IMR-90 (cell line): ENCODE measurements around the gene YTHDF2. TPM values are rescaled to one million over a fixed set of nuclear protein-coding genes. Genes with fewer than 3 reads are reported as not detected.

Experiments
- ATAC-seq: fragments of 200-7000 bp; cut with Tn5 transposase; 2 replicates; pipeline ENCODE4 v1.9.1; 2020; ENCODE audit warnings: low read depth, mild to moderate bottlenecking, moderate library complexity
- BruUV-seq: library from RNA; stranded (reverse); fragments of 400-500 nt; replicated peaks from 2 replicates; lab custom pipeline; 2021; lab: Mats Ljungman, UMichigan
- CTCF ChIA-PET: fragments of 300-600 bp; formaldehyde crosslinking; extraction: SDS; loops from one replicate; lab custom pipeline; 2021; ENCODE audit warnings: antibody characterized with exemption; lab: Yijun Ruan, JAX
- POLR2A ChIA-PET: fragments of 300-600 bp; sonication (Branson Sonifier 250); formaldehyde crosslinking; loops from one replicate; lab custom pipeline; 2022; ENCODE audit warnings: antibody characterized with exemption; ENCODE audit not compliant: unreplicated experiment; lab: Charles Lee
- DNase-seq: peaks from one replicate; pipeline ENCODE4 v3.0.0; 2013
- H2AFZ ChIP-seq: replicated peaks from 2 replicates; pipeline ENCODE3; 2013; ENCODE audit warnings: low read length, mild to moderate bottlenecking; ENCODE audit not compliant: poor library complexity
- H2AK5ac ChIP-seq: 2 replicates; pipeline ENCODE4 v1.6.1; 2013; ENCODE audit warnings: low read depth, low read length, inconsistent platforms
- H2AK9ac ChIP-seq: replicated peaks from 2 replicates; pipeline ENCODE3; 2013; ENCODE audit warnings: mild to moderate bottlenecking, low read depth, low read length, moderate library complexity; ENCODE audit not compliant: poor library complexity
- H2BK120ac ChIP-seq: 2 replicates; pipeline ENCODE4 v1.6.1; 2013; ENCODE audit warnings: low read depth, low read length, inconsistent platforms
- H2BK15ac ChIP-seq: 3 replicates; pipeline ENCODE4 v1.6.1; 2013; ENCODE audit warnings: low read depth, low read length, inconsistent platforms
- H2BK20ac ChIP-seq: 2 replicates; pipeline ENCODE4 v1.6.1; 2013; ENCODE audit warnings: low read depth, mild to moderate bottlenecking, inconsistent platforms, low read length, moderate library complexity
- H2BK5ac ChIP-seq: 2 replicates; pipeline ENCODE4 v1.6.1; 2013; ENCODE audit warnings: mild to moderate bottlenecking, low read depth, low read length, inconsistent platforms; ENCODE audit not compliant: poor library complexity, severe bottlenecking
- H3K14ac ChIP-seq: replicated peaks from 2 replicates; pipeline ENCODE4 v1.6.1; 2013; ENCODE audit warnings: low read depth, low read length, inconsistent platforms
- H3K18ac ChIP-seq: 2 replicates; pipeline ENCODE4 v1.6.1; 2013; ENCODE audit warnings: low read depth, low read length, control low read depth
- H3K23ac ChIP-seq: 2 replicates; pipeline ENCODE4 v1.6.1; 2013; ENCODE audit warnings: low read depth, low read length, inconsistent platforms
- H3K27ac ChIP-seq: 2 replicates; pipeline ENCODE4 v1.5.1; 2013; ENCODE audit warnings: mild to moderate bottlenecking, control low read depth, low read length; ENCODE audit not compliant: insufficient read depth
- H3K27me3 ChIP-seq: 2 replicates; pipeline ENCODE4 v1.6.1; 2013; ENCODE audit warnings: low read length; ENCODE audit not compliant: control insufficient read depth, insufficient read depth
- H3K36me3 ChIP-seq: 2 replicates; pipeline ENCODE4 v1.6.1; 2013; ENCODE audit warnings: low read length, mixed read lengths; ENCODE audit not compliant: control insufficient read depth, insufficient read depth
- H3K4ac ChIP-seq: 2 replicates; pipeline ENCODE4 v1.6.1; 2013; ENCODE audit warnings: low read depth, low read length, inconsistent platforms
- H3K4me1 ChIP-seq: 2 replicates; pipeline ENCODE4 v1.6.1; 2013; ENCODE audit warnings: low read length, mixed read lengths; ENCODE audit not compliant: control insufficient read depth, insufficient read depth
- H3K4me2 ChIP-seq: 2 replicates; pipeline ENCODE4 v1.6.1; 2013; ENCODE audit warnings: low read depth, mild to moderate bottlenecking, control low read depth, low read length, moderate library complexity
- H3K4me3 ChIP-seq: 2 replicates; pipeline ENCODE4 v1.5.1; 2013; ENCODE audit warnings: low read depth, mild to moderate bottlenecking, control low read depth, low read length, moderate library complexity; ENCODE audit not compliant: insufficient read depth
- H3K56ac ChIP-seq: 2 replicates; pipeline ENCODE4 v1.6.1; 2013; ENCODE audit warnings: low read length, inconsistent platforms; ENCODE audit not compliant: insufficient read depth; ENCODE audit errors: extremely low read depth
- H3K79me1 ChIP-seq, 2 experiments: 2 replicates each; pipeline ENCODE4 v1.6.1; 2013; ENCODE audit warnings: low read length in 2 of 2, inconsistent platforms in 1 of 2, low read depth in 1 of 2
- H3K9ac ChIP-seq: 2 replicates; pipeline ENCODE4 v1.6.1; 2013; ENCODE audit warnings: low read depth, low read length, control low read depth
- H3K9me1 ChIP-seq: 2 replicates; pipeline ENCODE4 v1.6.1; 2013; ENCODE audit warnings: low read length, inconsistent platforms; ENCODE audit not compliant: insufficient read depth
- H3K9me3 ChIP-seq: 2 replicates; pipeline ENCODE4 v1.6.1; 2013; ENCODE audit warnings: low read length; ENCODE audit not compliant: control insufficient read depth, insufficient read depth
- H4K20me1 ChIP-seq: 2 replicates; pipeline ENCODE4 v1.6.1; 2013; ENCODE audit warnings: low read length, inconsistent platforms; ENCODE audit not compliant: insufficient read depth
- H4K5ac ChIP-seq: 2 replicates; pipeline ENCODE4 v1.6.1; 2013; ENCODE audit warnings: mild to moderate bottlenecking, low read depth, low read length, control low read depth
- H4K8ac ChIP-seq, 2 experiments: 2 replicates each; pipeline ENCODE4 v1.6.1; 2013; ENCODE audit warnings: low read depth in 2 of 2, low read length in 2 of 2, control low read depth in 1 of 2, inconsistent platforms in 1 of 2
- H4K91ac ChIP-seq: 2 replicates; pipeline ENCODE4 v1.6.1; 2013; ENCODE audit warnings: low read depth, low read length, inconsistent platforms; ENCODE audit not compliant: insufficient read depth
- FOS ChIP-seq: fragments of 150-350 bp; IDR thresholded peaks from 2 replicates; pipeline ENCODE4 v1.6.1; 2016; ENCODE audit warnings: low read depth, low read length
- MAFK ChIP-seq: IDR thresholded peaks from 2 replicates; pipeline ENCODE4 v1.6.1; 2012; ENCODE audit warnings: low read depth, low read length, improper control_type of control experiment
- MXI1 ChIP-seq: IDR thresholded peaks from 2 replicates; pipeline ENCODE4 v1.6.1; 2012; ENCODE audit warnings: low read depth, mild to moderate bottlenecking, low read length, moderate library complexity, borderline replicate concordance
- NFE2L2 ChIP-seq: fragments of 150-350 bp; IDR thresholded peaks from 2 replicates; pipeline ENCODE4 v1.6.1; 2016; ENCODE audit warnings: low read depth, mild to moderate bottlenecking, low read length
- POLR2A ChIP-seq: IDR thresholded peaks from 2 replicates; pipeline ENCODE4 v1.6.1; 2012; ENCODE audit warnings: mild to moderate bottlenecking, low read depth, low read length
- RCOR1 ChIP-seq: IDR thresholded peaks from 2 replicates; pipeline ENCODE4 v1.6.1; 2012; ENCODE audit warnings: mild to moderate bottlenecking, low read length, improper control_type of control experiment; ENCODE audit not compliant: insufficient replicate concordance
- RFX5 ChIP-seq: IDR thresholded peaks from 2 replicates; pipeline ENCODE4 v1.8.0; 2012; ENCODE audit warnings: low read depth, mild to moderate bottlenecking, low read length, moderate library complexity
- WGBS, 2 experiments: methylation state at CpG; one replicate each; pipeline versions ENCODE4 v1.1.5 to v1.1.7; 2013; ENCODE audit warnings: missing lambda C conversion rate in 2 of 2; ENCODE audit not compliant: insufficient read length in 1 of 2; ENCODE audit errors: extremely low coverage in 2 of 2; 5-methylcytosine and 5-hydroxymethylcytosine counted together
- dilution Hi-C: fragments of 300-500 bp; cut with HindIII; formaldehyde crosslinking; loops from one replicate; pipeline ENCODE4 v1.14.3; 2018; ENCODE audit warnings: low sequenced_read_pairs; ENCODE audit not compliant: unreplicated experiment
- in situ Hi-C: fragments of 300-500 bp; cut with MboI; formaldehyde crosslinking; loops from 3 replicates; pipeline ENCODE4 v1.14.3; 2019; ENCODE audit warnings: low sequenced_read_pairs, inconsistent platforms, mixed read lengths
- intact Hi-C: fragments of 100-400 bp; cut with micrococcal nuclease; formaldehyde crosslinking; loops from 2 replicates; pipeline ENCODE4 v1.10.0; 2022
- polyA plus RNA-seq, 3 experiments: library from polyadenylated mRNA; depleted of rRNA; stranded (reverse); fragments of >200 nt; gene quantifications; 2 replicates each; pipeline ENCODE4 v1.2.3, GENCODE V29; 2012; ENCODE audit warnings: low replicate concordance in 1 of 3
- total RNA-seq: library from RNA; depleted of rRNA; stranded (reverse); fragments of >200 nt; gene quantifications from 2 replicates; pipeline ENCODE4 v1.2.3, GENCODE V29; 2012

Gene YTHDF2
- total and polyA plus RNA-seq, 2 of the 4 experiments (the other 2 are of a cell fraction): 50.0 to 94.3 TPM

DNA sequence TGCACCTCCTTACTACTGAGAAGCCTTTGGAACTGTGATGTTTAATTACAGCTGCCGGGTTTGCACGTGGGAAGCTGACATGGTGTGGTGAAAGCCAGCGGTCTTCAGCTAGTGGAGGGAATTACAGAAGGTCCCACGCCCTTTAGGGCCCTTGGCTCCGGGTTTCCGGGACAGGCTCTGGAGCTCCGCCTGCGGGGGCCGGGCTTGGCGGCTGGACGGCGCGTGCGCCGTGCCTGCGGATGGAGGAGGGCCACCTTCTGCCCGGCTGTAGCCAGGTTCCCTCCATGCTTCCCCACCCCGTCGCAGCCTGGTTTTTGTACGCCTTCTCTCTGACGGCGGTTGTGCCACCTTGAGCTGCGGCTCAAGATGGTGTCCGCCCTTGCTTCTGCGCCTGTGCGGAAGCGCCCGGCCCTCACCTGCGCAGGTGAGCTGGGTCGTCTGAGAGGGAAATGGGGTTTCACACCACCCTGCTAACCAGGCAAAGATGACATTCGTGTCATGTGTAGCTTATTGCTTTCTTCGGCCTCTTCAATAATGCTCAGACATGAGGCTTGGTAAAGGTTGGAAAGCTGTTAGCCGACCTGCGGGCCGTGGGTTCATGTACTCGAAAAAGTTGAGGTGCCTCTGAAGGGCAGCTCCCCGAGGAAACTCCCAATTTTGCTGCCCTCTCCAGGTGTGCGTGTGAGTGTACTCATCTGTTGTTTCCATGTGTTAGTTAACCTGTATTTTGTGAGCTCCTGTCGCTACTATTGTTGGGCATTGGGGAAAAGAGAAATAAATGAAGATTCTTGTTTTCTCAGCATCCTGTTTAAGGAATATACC lies 38.6 kb downstream of the YTHDF2 start:
- no peak overlapping the region for H3K27ac ChIP-seq
- peak overlapping the region; percentile 68 for H2AFZ ChIP-seq
- no peak overlapping the region for H3K56ac ChIP-seq
- peaks cover 2% of the 10 kb centered on the region; the same call in 1 of the 2 replicates for H3K4me1 ChIP-seq
- intact Hi-C loops (no loop called here), dilution Hi-C loops (no loop called here), in situ Hi-C loops (no loop called here)
- TF ChIP-seq MXI1: no peak
- no peak for TF ChIP-seq RFX5
- no peak for TF ChIP-seq POLR2A
- TF ChIP-seq NFE2L2: no peak
- TF ChIP-seq RCOR1: no peak
- TF ChIP-seq FOS: no peak
- no peak for TF ChIP-seq MAFK
- 28% methylated on average over 24 of the region's 39 CpGs; no CpG with 5 or more reads in 1 of the 2 experiments for WGBS, 2 experiments
- H3K4me3 ChIP-seq: no peak overlapping the region
- ATAC-seq (peak; percentile 62), DNase-seq (peak; percentile 36)
- no peaks in the 10 kb centered on the region for H3K9me3 ChIP-seq
- no peak overlapping the region for H3K9ac ChIP-seq
- no peak overlapping the region for H3K14ac ChIP-seq
- no TSS peak for BruUV-seq
- no peak overlapping the region for H2AK5ac ChIP-seq
- H2BK5ac ChIP-seq: no peak overlapping the region
- H4K20me1 ChIP-seq: peaks cover 11% of the 10 kb centered on the region
- H3K23ac ChIP-seq: no peak overlapping the region
- H3K79me1 ChIP-seq: peaks cover 12 to 30% of the 10 kb centered on the region in 2 experiments
- no peak overlapping the region for H4K5ac ChIP-seq
- no peak overlapping the region; the same call in 1 of the 2 replicates for H3K4me2 ChIP-seq
- H3K9me1 ChIP-seq: peaks cover 5% of the 10 kb centered on the region; the same call in 1 of the 2 replicates
- no peak overlapping the region for H3K18ac ChIP-seq
- H2BK120ac ChIP-seq: no peak overlapping the region
- H2BK15ac ChIP-seq: no peak overlapping the region
- CTCF ChIA-PET: no interaction called here
- no peak overlapping the region for H4K91ac ChIP-seq
- peak overlapping the region in 1 of 2 experiments; percentile 6; a peak in 1 of 4 replicates for H4K8ac ChIP-seq
- H2BK20ac ChIP-seq: no peak overlapping the region
- no peaks in the 10 kb centered on the region for H3K27me3 ChIP-seq
- peak overlapping the region; percentile 71 for H2AK9ac ChIP-seq
- POLR2A ChIA-PET: no interaction called here
- H3K36me3 ChIP-seq: peaks cover 16% of the 10 kb centered on the region
- no peak overlapping the region for H3K4ac ChIP-seq
